ENCODE results near the gene ZNF23. TPM values are rescaled to one million over a fixed set of nuclear protein-coding genes. Genes with fewer than 3 reads are reported as not detected.

The ZNF23 gene
- total RNA-seq, 2 donors from 2014 or later: 2.8 to 4.8 TPM

GRCh38 chr16:71430744-71431143, 31.3 kb downstream of the ZNF23 start:
- Histone ChIP-seq H3K27me3 (peaks cover 0 to 5% of the 10 kb centered on the region in 2 donors), H3K27ac (no peak overlapping the region)
- DNase-seq (ENCODE audit: low spot score): no peak

GRCh38 chr16:71429581-71429980, 32.5 kb downstream of the ZNF23 start:
- DNase-seq (ENCODE audit: low spot score): no peak
- peaks cover 0 to 12% of the 10 kb centered on the region in 2 donors for H3K9me3 ChIP-seq
- H3K27ac ChIP-seq: no peak overlapping the region
- no peaks in the 10 kb centered on the region for H3K4me1 ChIP-seq
- no peaks in the 10 kb centered on the region for H3K36me3 ChIP-seq
- H3K27me3 ChIP-seq: peaks cover 0 to 8% of the 10 kb centered on the region in 2 donors
- TF ChIP-seq CTCF (IDR thresholded peaks at IDR 0.05): no peak
- no peak overlapping the region for H3K4me3 ChIP-seq

More at GRCh38 chr16:71430744-71431143, 31.3 kb downstream of the ZNF23 start:
- Histone ChIP-seq H3K4me3 (no peak overlapping the region), H3K9me3 (peaks cover 0 to 12% of the 10 kb centered on the region in 2 donors), H3K4me1 (no peaks in the 10 kb centered on the region), H3K36me3 (no peaks in the 10 kb centered on the region)
- no peak for TF ChIP-seq CTCF (IDR thresholded peaks at IDR 0.05)

- Histone ChIP-seq H3K36me3 (no peaks in the 10 kb centered on the region), H3K4me1 (no peaks in the 10 kb centered on the region), H3K4me3 (no peak overlapping the region), H3K27ac (no peak overlapping the region), H3K27me3 (peaks cover 0 to 8% of the 10 kb centered on the region in 2 donors), H3K9me3 (peaks cover 0 to 12% of the 10 kb centered on the region in 2 donors)
- no peak for DNase-seq (ENCODE audit: low spot score)
- TF ChIP-seq CTCF (IDR thresholded peaks at IDR 0.05): no peak
Observed at GRCh38 chr16:71428883-71429282, 33.2 kb downstream of the ZNF23 start.

- Histone ChIP-seq H3K4me3 (no peak overlapping the region), H3K9me3 (peaks cover 0 to 12% of the 10 kb centered on the region in 2 donors), H3K27ac (no peak overlapping the region), H3K4me1 (no peaks in the 10 kb centered on the region), H3K36me3 (no peaks in the 10 kb centered on the region), H3K27me3 (peaks cover 0 to 8% of the 10 kb centered on the region in 2 donors)
- no peak for DNase-seq (ENCODE audit: low spot score)
- TF ChIP-seq CTCF (IDR thresholded peaks at IDR 0.05): no peak
Observed at GRCh38 chr16:71428385-71428784, 33.7 kb downstream of the ZNF23 start.

- H3K4me3 ChIP-seq: no peak overlapping the region
- no peaks in the 10 kb centered on the region for H3K4me1 ChIP-seq
- no peak for DNase-seq (ENCODE audit: low spot score)
- peaks cover 0 to 8% of the 10 kb centered on the region in 2 donors for H3K27me3 ChIP-seq
- TF ChIP-seq CTCF (IDR thresholded peaks at IDR 0.05): no peak
- H3K9me3 ChIP-seq: peaks cover 0 to 12% of the 10 kb centered on the region in 2 donors
- H3K27ac ChIP-seq: no peak overlapping the region
- H3K36me3 ChIP-seq: no peaks in the 10 kb centered on the region
Observed at GRCh38 chr16:71426880-71427615, 35.0 kb downstream of the ZNF23 start.

Data from right atrium auricular region (tissue), 2 donors.